Cardiac fibroblast (primary cell): ENCODE results near the gene RABEP2.

ENCODE experiments used
- DNase-seq, 2 donors: peaks; one replicate each; pipeline versions ENCODE4 v3.0.0 to v3.0.0-alpha.2; 2010; ENCODE audit warnings: low read depth in 2 of 2
- H3K4me3 ChIP-seq, 2 donors: replicated peaks in 1 of 2; 1 replicate in 1 of 2; 2 replicates in 1 of 2; pipeline ENCODE4 v1.5.1; 2011; ENCODE audit warnings: low read depth in 2 of 2, low read length in 2 of 2, mild to moderate bottlenecking in 2 of 2, moderate library complexity in 1 of 2
- TF ChIP-seq, protein P1 (sequence below): IDR thresholded peaks from one replicate; pipeline ENCODE4 v1.5.1; 2011; ENCODE audit warnings: low read depth, mild to moderate bottlenecking, low read length, inconsistent platforms

RABEP2 gene

DNA sequence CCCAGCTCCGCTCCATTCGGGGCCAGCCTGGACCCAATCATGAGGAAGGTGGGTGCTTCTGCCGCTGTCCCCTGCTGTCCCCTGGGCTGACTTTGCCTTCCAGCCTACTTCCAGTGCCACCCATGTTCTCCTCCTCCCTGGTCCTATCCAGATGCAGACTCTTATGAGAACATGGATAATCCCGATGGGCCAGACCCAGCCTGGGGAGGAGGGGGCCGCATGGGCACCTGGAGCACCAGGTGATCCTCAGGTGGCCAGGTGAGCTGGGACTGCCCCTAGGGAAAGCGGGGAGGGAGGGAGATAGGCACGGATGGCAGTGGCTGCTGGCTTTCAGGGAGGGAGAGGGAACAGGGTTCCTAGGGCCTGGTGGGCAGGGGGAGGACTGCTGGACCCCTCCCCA is 13.7 kb upstream of the RABEP2 start:
- TF ChIP-seq, protein P1, sequence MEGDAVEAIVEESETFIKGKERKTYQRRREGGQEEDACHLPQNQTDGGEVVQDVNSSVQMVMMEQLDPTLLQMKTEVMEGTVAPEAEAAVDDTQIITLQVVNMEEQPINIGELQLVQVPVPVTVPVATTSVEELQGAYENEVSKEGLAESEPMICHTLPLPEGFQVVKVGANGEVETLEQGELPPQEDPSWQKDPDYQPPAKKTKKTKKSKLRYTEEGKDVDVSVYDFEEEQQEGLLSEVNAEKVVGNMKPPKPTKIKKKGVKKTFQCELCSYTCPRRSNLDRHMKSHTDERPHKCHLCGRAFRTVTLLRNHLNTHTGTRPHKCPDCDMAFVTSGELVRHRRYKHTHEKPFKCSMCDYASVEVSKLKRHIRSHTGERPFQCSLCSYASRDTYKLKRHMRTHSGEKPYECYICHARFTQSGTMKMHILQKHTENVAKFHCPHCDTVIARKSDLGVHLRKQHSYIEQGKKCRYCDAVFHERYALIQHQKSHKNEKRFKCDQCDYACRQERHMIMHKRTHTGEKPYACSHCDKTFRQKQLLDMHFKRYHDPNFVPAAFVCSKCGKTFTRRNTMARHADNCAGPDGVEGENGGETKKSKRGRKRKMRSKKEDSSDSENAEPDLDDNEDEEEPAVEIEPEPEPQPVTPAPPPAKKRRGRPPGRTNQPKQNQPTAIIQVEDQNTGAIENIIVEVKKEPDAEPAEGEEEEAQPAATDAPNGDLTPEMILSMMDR, result no peak
- no peak overlapping the region for H3K4me3 ChIP-seq
- no peak for DNase-seq

DNA sequence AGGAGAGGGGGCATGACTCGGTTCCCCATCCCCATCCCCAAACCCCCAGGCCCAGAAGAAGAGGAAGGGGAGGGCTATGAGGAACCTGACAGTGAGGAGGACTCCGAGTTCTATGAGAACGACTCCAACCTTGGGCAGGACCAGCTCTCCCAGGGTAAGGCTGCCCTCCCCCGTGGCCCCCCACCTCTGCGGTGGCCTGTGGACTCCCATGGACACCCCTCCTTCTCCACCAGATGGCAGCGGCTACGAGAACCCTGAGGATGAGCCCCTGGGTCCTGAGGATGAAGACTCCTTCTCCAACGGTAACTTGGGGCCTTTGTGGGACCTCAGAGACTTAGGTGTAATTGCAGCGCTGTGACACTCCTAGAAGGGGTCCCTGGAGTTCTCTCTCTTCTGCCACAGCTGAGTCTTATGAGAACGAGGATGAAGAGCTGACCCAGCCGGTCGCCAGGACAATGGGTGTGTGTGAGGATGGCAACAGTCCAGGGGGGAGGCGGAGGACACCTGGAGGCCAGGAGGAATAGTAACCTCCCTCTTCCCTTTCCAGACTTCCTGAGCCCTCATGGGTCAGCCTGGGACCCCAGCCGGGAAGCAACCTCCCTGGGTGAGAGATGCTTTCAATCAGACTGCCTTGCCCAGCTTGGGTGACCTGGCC is 12.3 kb upstream of the RABEP2 start:
- TF ChIP-seq, protein P1, result no peak
- DNase-seq, result no peak
- H3K4me3 ChIP-seq, result no peak overlapping the region

DNA sequence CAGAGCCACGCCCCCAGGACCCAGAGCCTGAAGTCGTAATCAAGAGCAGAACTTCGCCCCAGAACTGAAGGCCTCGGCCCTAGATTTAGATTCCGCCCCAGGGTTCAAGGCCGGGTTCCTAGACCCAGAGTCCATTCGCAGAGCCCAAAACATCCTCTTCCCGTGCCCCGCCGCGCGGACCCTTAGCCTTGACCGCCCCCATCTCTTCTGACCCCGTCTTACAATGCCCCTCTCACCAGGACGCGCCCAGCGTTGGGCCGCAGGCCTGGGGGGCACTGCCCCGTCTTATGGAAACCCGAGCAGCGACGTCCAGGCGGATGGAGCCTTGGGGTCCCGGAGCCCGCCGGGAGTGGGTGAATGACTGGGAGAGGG is 11.7 kb upstream of the RABEP2 start:
- DNase-seq, result no peak
- H3K4me3 ChIP-seq, result no peak overlapping the region
- TF ChIP-seq, protein P1, result no peak

DNA sequence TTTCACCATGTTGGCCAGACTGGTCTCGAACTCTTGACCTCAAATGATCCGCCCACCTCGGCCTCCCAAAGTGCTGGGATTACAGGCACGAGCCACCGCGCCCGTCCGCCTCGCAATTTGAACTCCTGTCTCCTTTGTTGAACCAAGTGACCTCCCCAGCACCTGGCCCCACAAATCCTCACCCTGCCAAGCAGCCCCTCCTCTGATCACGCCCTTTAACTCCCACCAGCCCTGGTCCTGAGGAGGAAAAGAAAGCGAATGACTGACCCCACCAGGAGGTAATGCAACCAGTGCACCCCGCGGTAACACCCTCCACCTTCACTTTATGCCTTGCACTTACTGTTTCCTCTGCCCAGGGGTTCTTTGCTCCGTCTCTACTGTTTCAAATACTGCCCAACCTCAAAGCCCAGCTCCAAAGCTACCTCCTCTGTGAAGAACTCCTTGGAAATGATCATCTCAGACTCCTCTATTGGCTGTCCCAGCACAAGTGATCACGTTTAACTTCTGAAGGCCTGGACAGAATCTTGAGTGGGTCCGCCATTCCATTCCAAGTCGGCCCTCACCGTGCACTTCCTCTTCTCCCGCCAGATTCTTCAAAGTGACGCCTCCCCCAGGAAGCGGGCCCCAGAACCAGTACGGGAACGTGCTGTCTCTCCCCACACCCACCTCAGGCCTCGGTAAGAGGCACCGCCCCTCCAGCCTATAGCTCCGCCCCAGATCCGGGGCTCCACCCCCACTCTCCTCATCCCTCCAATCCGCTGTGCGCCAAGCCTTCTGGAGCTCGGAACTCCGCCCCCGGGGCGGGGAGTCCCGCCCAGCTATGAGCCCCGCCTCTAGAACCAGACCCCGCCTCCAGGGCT is 11.1 kb upstream of the RABEP2 start:
- peak; percentile 77 to 81 for DNase-seq
- H3K4me3 ChIP-seq, result peak overlapping the region; percentile 11 to 14
- TF ChIP-seq, protein P1, result no peak

DNA sequence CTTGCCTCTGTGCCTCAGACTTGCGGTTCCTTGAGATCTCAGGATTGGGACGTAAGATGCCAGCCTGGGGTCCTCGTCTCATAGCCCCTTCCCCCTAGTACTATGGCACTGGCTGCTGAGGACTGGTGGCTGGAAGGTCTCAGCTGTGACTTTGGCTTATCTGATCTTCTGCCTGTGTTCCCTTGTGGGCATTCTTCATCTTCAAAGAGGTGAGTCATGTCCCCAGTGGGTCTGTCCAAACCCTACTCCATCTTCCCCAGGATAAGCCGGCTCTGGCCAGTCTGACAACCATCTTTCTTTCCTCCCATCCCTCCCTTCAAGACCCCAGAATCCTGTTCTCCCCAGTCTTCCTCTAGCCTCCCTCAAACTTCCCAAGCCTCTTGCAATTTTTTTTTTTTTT is 10.3 kb upstream of the RABEP2 start:
- TF ChIP-seq, protein P1, result no peak
- no peak overlapping the region for H3K4me3 ChIP-seq
- peak in 1 of 2 donors; percentile 28 for DNase-seq

DNA sequence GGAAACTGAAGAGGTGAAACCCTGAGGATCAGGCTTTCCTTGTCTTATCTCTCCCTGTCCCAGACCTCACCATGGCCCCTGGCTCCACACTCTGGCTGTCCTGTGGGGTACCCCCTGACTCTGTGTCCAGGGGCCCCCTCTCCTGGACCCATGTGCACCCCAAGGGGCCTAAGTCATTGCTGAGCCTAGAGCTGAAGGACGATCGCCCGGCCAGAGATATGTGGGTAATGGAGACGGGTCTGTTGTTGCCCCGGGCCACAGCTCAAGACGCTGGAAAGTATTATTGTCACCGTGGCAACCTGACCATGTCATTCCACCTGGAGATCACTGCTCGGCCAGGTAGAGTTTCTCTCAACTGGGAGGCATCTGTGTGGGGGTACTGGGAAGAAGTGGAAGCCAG is 8.1 kb upstream of the RABEP2 start:
- TF ChIP-seq, protein P1, result no peak
- H3K4me3 ChIP-seq, result no peak overlapping the region
- DNase-seq, result no peak
